Measurements from ENCODE around the gene CD59.
"Not testable (repeated sequence)": the region's sequence is repeated elsewhere in the genome, so short reads cannot be mapped to it uniquely, and the experiment has no call there.

CD59 gene

DNA sequence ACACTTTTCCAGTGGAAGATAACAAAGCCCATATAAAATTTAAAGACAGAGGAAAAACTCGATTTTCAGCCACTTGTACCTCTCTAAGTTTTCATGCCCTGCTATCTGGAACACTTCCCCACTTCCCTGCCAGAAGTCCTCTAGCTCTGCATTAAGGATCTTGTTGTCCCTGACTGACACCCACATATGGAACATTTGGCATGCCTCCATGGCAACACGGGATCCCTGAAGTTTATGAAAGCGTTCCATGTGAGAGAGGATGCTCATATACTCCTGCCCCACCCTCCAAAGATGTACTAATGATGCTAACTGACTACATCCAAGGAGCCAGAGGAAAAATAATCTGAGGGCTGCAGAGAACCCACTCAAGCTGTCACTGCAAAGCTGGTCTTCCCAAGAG lies 26.8 kb downstream of the CD59 start:
- Mint-ChIP-seq H3K36me3 (no peaks in the 10 kb centered on the region), H3K27ac (no peak overlapping the region), H3K9me3 (no peaks in the 10 kb centered on the region), H3K4me1 (no peaks in the 10 kb centered on the region), H3K4me3 (no peak overlapping the region)
- no peak for DNase-seq (ENCODE audit: low spot score in 2 of 2)
- ATAC-seq, result no peak

DNA sequence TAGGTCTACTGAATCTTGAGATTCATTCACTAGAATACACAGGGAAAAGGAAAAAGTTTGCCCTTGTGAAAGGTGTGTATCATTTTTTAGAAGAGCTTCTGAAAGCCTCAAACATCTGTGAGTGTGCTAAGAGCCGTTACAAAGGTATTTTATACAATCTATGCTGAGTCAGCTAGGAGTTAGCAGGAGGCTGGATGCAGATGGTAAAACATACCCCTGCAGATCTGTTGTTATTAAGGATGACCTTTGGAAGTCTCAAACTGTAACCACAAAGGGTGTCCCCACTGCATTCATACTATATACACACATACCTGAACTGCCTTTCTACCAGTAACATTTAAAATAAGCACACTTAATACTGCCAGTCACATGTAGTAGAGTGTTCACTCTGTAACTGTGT lies 27.2 kb downstream of the CD59 start:
- DNase-seq (ENCODE audit: low spot score in 2 of 2), result no peak
- H3K9me3 Mint-ChIP-seq, result no peaks in the 10 kb centered on the region
- no peak overlapping the region for H3K27ac Mint-ChIP-seq
- H3K4me3 Mint-ChIP-seq, result no peak overlapping the region
- ATAC-seq, result no peak
- no peaks in the 10 kb centered on the region for H3K36me3 Mint-ChIP-seq
- no peaks in the 10 kb centered on the region for H3K4me1 Mint-ChIP-seq

DNA sequence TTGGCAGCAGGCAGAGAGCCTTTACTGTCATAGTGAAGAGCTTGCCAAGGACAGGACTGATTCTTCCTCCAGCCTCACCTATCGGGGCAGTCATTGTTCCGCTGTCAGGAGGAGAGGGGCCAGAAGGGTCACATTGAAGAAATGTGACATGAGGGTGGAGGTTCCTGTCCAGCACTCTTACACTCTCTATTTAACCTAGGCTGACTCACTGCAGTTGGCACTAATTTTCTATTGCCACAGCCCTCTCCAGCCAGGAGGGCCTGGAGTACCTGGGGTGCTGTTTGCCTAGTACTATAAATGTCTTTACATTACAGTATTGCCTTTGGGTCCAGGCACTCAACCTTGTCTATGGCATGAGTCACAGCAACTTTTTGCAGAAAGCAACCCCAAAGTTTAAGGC lies 28.4 kb downstream of the CD59 start:
- H3K36me3 Mint-ChIP-seq; H3K9me3 Mint-ChIP-seq; DNase-seq (ENCODE audit: low spot score in 2 of 2); H3K27ac Mint-ChIP-seq; ATAC-seq; H3K4me1 Mint-ChIP-seq; H3K4me3 Mint-ChIP-seq: not testable (repeated sequence)

DNA sequence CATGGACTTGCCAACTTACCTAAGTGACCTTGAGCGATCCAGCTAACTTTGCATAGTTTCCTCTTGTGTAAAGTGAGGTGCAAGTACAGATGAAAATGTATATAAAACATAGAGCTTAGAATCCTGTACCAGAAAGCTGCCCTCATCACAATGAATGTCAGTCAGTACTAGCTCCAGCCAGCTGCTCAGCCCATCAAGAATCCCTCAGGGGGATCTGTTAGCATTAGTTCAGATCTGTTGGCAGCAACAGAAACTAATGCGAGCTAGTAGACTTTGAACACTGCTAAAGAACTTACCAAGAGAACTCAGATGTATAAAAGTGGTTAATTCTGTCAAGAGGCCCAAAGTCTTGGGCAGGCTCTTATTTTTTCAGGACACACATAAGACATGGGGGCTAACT lies 29.3 kb downstream of the CD59 start:
- Mint-ChIP-seq H3K4me3 (no peak overlapping the region), H3K4me1 (no peaks in the 10 kb centered on the region), H3K36me3 (no peaks in the 10 kb centered on the region), H3K9me3 (no peaks in the 10 kb centered on the region), H3K27ac (no peak overlapping the region)
- ATAC-seq (no peak), DNase-seq (ENCODE audit: low spot score in 2 of 2) (no peak)

DNA sequence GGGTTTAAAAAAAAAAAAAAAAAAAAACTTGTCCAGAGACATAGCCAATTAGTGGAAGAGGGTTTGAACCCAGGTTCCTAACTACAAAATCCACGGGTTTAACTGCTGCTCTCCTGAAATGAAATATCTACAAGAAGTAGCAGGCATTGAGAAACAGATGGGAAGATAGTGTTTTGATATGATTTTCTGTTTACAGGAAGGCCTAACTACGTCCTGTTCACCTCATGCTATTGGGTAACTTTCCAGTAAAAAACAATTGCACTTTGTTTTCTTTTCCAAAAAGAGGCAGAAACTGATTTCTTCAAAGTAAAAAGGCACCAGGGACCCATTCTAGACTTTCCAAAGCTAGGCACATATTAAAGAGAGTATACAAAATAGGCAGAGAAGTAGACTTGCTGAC lies 29.7 kb downstream of the CD59 start:
- ATAC-seq, result no peak
- DNase-seq (ENCODE audit: low spot score in 2 of 2), result no peak

DNA sequence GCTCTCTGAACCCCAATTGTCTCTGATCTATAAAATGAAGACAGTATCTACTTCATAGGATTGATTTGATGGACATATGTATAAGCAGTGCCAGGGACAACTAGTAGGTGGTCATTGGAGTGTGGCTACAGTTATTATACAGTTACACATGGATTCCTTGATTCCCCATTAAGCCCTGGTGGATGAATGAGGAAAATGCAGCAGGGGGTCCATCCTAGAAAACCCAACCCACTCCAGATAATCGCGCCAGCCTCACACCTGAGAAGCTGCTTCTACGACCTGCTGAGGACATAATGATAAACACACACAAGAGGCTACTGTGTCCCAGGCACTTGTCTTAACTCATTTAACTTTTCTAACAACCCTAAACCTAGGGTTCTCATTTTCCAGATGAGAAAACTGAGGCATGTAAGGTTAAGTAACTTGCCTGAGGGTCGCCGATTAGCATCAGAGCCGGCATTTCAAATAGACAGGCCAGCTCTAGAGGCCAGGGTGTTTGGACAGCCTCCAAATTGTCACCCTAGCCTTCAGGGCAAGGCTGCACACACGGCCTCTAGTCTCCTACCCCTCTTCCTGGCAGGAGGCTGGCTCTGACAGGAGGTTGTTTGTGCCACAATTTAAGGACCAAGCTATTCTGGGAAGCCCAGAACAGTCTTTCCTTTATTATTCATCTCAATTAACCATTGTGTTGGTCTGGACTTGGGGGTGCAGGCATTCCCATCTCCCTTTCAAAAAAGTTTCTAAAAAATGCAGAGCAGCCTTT lies 31.8 kb downstream of the CD59 start:
- Mint-ChIP-seq H3K9me3 (no peaks in the 10 kb centered on the region), H3K27ac (no peak overlapping the region), H3K4me3 (no peak overlapping the region), H3K36me3 (peaks cover 5% of the 10 kb centered on the region), H3K4me1 (peaks cover 16% of the 10 kb centered on the region)
- no peak for ATAC-seq
- no peak for DNase-seq (ENCODE audit: low spot score in 2 of 2)

More for the DNA sequence above, 29.7 kb downstream of the CD59 start:
- no peaks in the 10 kb centered on the region for H3K9me3 Mint-ChIP-seq
- no peak overlapping the region for H3K4me3 Mint-ChIP-seq
- H3K4me1 Mint-ChIP-seq, result peaks cover 1% of the 10 kb centered on the region
- H3K27ac Mint-ChIP-seq, result no peak overlapping the region
- H3K36me3 Mint-ChIP-seq, result no peaks in the 10 kb centered on the region

DNA sequence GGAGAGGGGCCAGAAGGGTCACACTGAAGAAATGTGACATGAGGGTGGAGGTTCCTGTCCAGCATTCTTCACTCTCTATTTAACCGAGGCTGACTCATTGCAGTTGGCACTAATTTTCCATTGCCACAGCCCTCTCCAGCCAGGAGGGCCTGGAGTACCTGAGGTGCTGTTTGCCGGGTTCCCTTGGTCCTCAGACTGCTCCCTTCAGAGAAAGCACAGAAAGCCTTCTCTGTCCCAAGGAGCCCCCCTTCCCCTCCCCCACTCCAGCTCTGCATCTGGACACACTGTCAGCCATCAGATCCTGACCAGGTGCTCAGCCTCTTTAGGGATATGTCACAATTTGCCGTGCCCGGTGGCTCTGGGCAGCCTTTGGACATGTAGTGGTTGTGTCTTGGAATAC lies 32.4 kb downstream of the CD59 start:
- peaks cover 16% of the 10 kb centered on the region for H3K4me1 Mint-ChIP-seq
- peaks cover 5% of the 10 kb centered on the region for H3K36me3 Mint-ChIP-seq
- ATAC-seq (no peak), DNase-seq (ENCODE audit: low spot score in 2 of 2) (no peak)
- no peak overlapping the region for H3K27ac Mint-ChIP-seq
- no peak overlapping the region for H3K4me3 Mint-ChIP-seq
- H3K9me3 Mint-ChIP-seq, result no peaks in the 10 kb centered on the region

DNA sequence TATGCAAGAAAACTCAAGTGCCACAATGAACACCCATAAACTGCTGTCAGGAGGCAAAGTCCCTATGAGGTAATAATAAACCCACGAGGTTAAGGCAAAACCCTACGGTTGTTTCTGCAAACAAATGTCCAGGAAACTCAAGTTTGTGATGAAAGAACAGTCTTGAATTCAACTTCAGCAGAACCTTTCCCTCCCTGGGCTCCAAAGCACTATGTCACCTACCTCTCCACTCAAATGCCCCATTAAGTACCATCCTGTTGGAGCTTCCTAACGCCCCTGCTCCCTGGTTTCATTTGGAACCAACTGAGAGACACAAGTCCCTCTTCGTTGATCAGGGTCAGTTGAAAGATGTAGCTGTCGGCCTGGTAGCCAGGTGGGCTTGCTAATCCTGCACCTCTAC lies 33.0 kb downstream of the CD59 start:
- ATAC-seq, result no peak
- Mint-ChIP-seq H3K4me3 (no peak overlapping the region), H3K27ac (no peak overlapping the region), H3K4me1 (peaks cover 16% of the 10 kb centered on the region), H3K36me3 (peaks cover 5% of the 10 kb centered on the region), H3K9me3 (no peaks in the 10 kb centered on the region)
- no peak for DNase-seq (ENCODE audit: low spot score in 2 of 2)

DNA sequence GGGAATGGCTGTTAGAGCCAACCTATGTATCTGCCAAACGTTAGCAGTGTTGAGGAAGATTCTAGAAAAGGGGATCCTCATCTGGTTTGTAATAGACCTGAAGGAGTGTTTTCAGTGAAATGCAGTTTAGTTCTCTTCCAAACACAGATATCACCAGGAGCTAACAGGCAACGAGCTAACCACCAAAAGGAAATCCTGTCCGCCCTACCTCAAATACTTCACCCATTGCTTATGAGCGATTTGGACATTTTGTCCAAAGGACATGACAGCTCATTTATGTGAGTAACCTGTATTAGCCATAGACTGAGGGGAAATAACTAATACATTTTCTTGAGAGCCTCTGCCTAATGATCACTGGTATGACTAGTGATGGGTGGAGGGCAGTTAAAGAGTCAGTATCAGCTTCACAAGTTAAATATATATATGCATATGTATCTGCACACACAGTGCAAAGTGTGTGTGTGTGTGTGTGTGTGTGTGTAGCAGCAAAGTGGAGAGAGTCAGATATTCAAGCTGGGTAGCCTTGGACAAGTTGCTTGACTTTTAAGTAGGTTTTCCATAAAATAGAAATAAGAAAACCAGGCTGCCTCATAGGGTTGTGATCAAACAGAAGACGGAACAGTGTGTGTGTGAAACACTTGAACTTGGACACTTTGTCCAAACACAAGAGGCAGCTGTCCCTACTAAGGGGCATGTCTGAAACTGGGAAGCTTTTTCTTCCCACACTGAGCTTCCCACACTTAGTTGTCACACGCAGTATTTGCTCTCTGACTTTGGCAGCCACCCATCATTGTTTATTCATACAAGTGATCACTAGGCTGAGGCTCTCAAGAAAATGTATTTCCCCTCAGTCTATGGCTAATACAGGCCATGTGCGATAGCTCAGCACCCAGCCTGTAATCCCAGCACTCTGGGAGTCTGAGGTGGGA lies 34.7 kb downstream of the CD59 start:
- Mint-ChIP-seq H3K9me3 (no peaks in the 10 kb centered on the region), H3K4me3 (peak overlapping the region; percentile 76), H3K4me1 (peaks cover 16% of the 10 kb centered on the region), H3K27ac (peak overlapping the region; percentile 48), H3K36me3 (peaks cover 5% of the 10 kb centered on the region)
- no peak for DNase-seq (ENCODE audit: low spot score in 2 of 2)
- ATAC-seq, result no peak

DNA sequence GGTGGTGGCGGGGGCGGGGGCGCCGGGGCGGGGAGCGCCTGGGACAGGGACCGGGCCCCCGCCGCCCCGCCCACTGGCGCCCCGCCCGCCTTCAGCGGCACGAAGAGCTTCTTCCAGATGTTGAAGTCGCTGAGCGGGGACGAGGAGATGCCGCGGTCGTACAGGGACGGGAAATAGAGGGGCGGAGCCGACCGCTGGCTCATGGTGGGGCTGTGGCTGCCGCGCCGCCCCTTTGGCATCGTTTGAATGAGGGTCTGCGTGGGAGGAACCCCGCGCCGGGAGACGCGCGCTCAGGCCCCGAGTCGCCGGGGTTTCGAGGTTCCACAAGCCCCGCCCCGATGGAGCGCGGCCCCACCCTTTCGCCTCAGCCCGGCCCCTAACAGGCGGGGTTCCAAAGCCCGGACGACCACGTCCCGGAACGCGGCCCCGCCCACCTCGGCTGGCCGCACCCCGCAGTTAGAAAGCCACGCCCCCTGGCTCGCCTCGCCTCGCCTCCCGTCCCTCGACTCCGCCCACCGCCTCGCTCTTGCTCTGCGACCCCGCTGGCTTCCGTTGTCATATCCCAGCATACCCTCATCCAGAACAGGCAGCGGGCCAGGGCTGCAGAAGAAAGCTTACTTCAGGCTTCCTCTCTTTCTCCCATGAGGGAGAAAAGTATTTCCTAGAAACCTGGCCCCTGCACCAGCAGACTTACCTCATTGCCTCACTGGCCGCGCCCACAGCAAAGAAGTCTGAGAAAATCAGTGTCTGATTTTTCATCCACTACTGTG lies 35.5 kb downstream of the CD59 start, which contains the start of gene C11orf91:
Gene C11orf91 (minus strand): TSS at position 325 of the 770 bp plus-strand sequence. CDS start 86 bp downstream, at position 239.
- Mint-ChIP-seq H3K36me3 (peaks cover 5% of the 10 kb centered on the region), H3K27ac (peak within 1 kb of the TSS; percentile 48), H3K9me3 (no peaks in the 10 kb centered on the region), H3K4me1 (peaks cover 16% of the 10 kb centered on the region), H3K4me3 (peak within 1 kb of the TSS; percentile 76)
- ATAC-seq (peak; percentile 93), DNase-seq (ENCODE audit: low spot score in 2 of 2) (peak; percentile 98)

DNA sequence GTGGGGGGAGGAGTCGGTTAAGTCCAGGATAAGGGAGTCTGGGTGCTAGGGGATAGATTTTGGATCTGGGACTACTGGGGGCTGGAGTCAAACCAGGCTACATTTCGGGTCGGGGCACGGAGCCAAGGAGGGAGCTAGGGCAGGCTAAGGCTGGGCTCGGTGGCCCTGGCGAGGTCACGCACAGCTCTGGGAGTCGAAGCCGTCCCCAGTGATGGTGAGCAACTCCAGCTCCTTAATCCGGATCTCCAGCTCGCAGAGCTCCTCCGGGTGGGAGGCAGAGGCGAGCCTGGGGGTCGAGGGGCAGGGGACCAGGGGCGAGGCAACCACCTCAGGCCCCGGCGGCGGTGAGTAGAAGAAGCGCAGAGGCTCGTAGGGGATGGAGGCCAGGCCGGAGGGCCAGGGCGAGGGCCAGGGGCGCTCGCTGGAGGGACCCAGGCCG lies 36.1 kb downstream of the CD59 start:
- no peak for ATAC-seq
- H3K9me3 Mint-ChIP-seq, result no peaks in the 10 kb centered on the region
- DNase-seq (ENCODE audit: low spot score in 2 of 2), result peak in 1 of 2 donors; percentile 54
- peak overlapping the region; percentile 76 for H3K4me3 Mint-ChIP-seq
- H3K36me3 Mint-ChIP-seq, result peaks cover 5% of the 10 kb centered on the region
- peaks cover 16% of the 10 kb centered on the region for H3K4me1 Mint-ChIP-seq
- no peak overlapping the region for H3K27ac Mint-ChIP-seq

DNA sequence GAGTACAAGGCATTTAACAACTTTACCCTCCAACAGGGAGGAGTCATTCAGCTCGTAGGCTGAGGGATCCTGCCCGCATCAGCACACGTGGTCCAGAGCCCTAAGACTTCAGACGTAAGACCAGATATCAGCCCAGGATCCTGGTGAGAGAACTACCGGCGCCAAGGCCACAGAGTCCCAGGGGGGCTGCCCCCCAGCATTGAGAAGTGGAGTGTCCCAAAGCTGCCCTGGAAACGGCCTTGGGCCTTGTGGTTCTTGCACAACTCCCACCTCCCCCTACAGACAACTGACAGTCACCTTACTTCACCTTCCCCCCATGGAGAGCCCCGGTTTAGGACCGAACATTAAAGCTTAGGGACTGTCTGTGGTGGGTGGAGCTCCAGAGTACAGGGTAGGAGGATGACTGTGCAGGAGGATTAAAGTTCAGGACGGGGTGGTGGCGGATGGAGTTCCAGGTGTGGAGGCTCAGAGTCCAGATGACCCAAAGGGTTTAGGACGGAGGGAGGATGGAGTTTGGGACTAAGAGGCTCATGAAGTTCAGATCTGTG lies 36.6 kb downstream of the CD59 start:
- Mint-ChIP-seq H3K4me1 (peaks cover 16% of the 10 kb centered on the region), H3K9me3 (no peaks in the 10 kb centered on the region), H3K36me3 (peaks cover 5% of the 10 kb centered on the region), H3K27ac (no peak overlapping the region), H3K4me3 (peak overlapping the region; percentile 76)
- ATAC-seq, result no peak
- DNase-seq (ENCODE audit: low spot score in 2 of 2), result no peak

DNA sequence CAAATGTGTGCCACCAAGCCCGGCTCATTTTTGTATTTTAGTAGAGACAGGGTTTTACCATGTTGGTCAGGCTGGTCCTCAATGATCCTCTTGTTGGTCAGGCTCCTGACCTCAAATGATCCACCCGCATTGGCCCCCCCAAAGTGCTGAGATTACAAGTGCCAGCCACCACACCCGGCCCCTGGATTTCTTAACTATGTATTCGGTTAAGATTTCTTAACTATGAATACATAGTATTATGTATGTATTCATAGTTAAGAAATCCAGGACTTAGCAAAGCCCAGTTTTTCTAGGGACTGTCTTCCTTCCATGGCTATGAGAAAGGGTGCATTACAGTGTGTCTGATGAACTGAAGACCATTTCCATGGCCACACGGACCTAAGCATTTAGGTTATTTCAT lies 37.3 kb downstream of the CD59 start:
- Mint-ChIP-seq H3K9me3 (no peaks in the 10 kb centered on the region), H3K4me1 (peaks cover 16% of the 10 kb centered on the region), H3K27ac (no peak overlapping the region), H3K36me3 (peaks cover 5% of the 10 kb centered on the region), H3K4me3 (no peak overlapping the region)
- ATAC-seq (no peak), DNase-seq (ENCODE audit: low spot score in 2 of 2) (no peak)

DNA sequence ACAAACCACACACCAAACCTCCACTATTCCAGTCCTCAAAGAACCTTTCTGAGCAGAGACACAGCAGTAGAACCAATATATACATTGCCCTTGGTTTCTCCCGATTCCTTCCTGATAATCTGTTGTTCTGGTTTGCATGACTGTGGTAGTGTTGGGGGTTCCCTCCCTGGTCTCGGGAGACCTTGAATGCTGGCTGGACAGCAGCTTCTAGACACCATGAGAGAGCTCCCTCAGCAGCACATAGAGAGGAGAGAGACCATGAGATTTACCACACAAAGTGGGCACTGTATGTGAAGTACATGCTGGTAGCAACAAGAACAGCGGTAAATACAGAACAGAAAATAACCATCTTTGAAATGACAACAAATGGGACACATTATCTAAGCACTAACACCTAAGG lies 38.2 kb downstream of the CD59 start:
- H3K4me1 Mint-ChIP-seq, result peaks cover 16% of the 10 kb centered on the region
- no peak overlapping the region for H3K27ac Mint-ChIP-seq
- no peak for ATAC-seq
- H3K4me3 Mint-ChIP-seq, result no peak overlapping the region
- no peaks in the 10 kb centered on the region for H3K9me3 Mint-ChIP-seq
- DNase-seq (ENCODE audit: low spot score in 2 of 2), result no peak
- H3K36me3 Mint-ChIP-seq, result peaks cover 5% of the 10 kb centered on the region

Data from stimulated activated effector memory CD8-positive, alpha-beta T cell treated with anti-CD3 and anti-CD28 coated beads, Interleukin-12 subunit alpha, Interleukin-12 subunit beta, amount 100 ng/mL, for 72 hours (primary cell).